Spleen (tissue), 7 donors: ENCODE data around the gene MCM8.

ENCODE experiments used
- CTCF ChIP-seq, 11 experiments: fragments of 200-600 bp in 7 of 11; fragments of 450-650 bp in 4 of 11; sonication (generic) in 4 of 11; IDR thresholded peaks in 8 of 11; conservative IDR thresholded peaks in 3 of 11; 1 replicate in 7 of 11; 2 replicates in 4 of 11; pipeline versions ENCODE4 v1.4.0 to v1.8.0; 2016 to 2021; ENCODE audit warnings: antibody characterized with exemption in 11 of 11, inconsistent platforms in 4 of 11, mild to moderate bottlenecking in 1 of 11
- POLR2A ChIP-seq, 3 donors: fragments of 450-650 bp; IDR thresholded peaks; one replicate each; pipeline ENCODE4 v1.5.1; 2017; ENCODE audit warnings: antibody characterized with exemption in 3 of 3, mild to moderate bottlenecking in 1 of 3
- donor health status: DM: no; HTN: no; CAD: no; lungs with moderate emphysema.
- donor health status: DM: no; HTN: no; CAD: no.
- donor health status: DM: no; HTN: no; CAD: no.

- no peak for TF ChIP-seq CTCF (IDR thresholded peaks at IDR 0.05 in 8 of 11, conservative IDR thresholded peaks at IDR 0.05 in 3 of 11)
- no peak for TF ChIP-seq POLR2A (IDR thresholded peaks at IDR 0.05)
Measured at GRCh38 chr20:6046432-6046831, 96.0 kb downstream of the MCM8 start.
